Hematopoietic multipotent progenitor cell (in vitro differentiated cells): Measurements from ENCODE around the gene ZNHIT3. TPM values are rescaled to one million over a fixed set of nuclear protein-coding genes. Genes with fewer than 3 reads are reported as not detected.
"Not testable (repeated sequence)": the region's sequence is repeated elsewhere in the genome, so short reads cannot be mapped to it uniquely, and the experiment has no call there.

ENCODE experiments used
- DNase-seq, 3 donors: peaks; one replicate each; pipeline ENCODE4 v3.0.0-alpha.2; 2011 to 2015; ENCODE audit warnings: low read depth in 2 of 3, low spot score in 2 of 3
- total RNA-seq: library from RNA; depleted of rRNA; stranded (reverse); fragments of >200 nt; gene quantifications from one replicate; pipeline ENCODE4 v1.2.3, GENCODE V29; 2012

The ZNHIT3 gene
- 25.0 TPM for total RNA-seq

DNA sequence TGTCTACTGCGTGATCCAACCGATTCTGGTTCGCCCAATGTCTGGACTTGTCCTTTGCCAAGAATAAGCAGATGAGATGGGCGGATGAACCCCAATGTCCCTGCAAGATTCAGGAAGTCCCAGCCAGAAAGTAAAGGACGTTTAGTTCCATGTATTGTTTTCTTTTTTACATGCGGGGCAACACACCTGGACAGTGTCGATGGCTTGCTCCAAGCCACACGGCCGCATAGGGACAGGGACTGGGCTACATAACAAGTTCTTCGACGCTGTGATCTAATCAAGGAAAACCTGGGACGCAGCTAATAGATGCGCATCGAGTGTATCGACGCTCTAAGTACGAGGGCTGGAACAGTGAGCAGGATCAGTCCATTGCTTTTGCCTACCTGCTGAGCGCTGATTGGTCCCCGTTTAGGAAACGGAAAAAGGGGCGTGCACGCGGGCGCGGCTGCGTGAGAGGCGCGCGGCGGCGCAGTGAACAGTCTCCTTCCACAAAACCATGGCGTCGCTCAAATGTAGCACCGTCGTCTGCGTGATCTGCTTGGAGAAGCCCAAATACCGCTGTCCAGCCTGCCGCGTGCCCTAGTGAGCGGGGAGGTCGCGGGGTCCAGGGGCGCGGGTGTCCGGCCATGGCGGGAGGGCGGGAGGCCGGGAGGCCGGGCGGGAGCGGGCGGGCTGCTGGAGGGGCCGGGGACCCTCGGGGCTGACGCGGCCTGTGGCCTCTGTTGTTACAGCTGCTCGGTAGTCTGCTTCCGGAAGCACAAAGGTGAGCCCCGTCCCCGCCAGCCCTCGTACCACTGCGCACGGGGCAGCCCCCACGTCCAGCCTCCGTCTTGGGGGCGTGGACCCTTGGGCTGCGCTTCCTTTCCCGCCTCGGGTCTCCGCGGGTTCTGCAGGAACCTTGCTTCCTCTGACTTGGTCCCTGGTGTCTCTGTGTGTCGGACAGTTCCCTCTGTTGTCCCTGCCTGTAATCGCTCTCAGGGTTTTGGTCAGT, at the start of gene ZNHIT3:
Gene ZNHIT3 (plus strand): TSS at position 478 of the 991 bp plus-strand sequence. CDS start 19 bp downstream, at position 497.
- peak; percentile 78 to 94 (median 92) for DNase-seq

DNA sequence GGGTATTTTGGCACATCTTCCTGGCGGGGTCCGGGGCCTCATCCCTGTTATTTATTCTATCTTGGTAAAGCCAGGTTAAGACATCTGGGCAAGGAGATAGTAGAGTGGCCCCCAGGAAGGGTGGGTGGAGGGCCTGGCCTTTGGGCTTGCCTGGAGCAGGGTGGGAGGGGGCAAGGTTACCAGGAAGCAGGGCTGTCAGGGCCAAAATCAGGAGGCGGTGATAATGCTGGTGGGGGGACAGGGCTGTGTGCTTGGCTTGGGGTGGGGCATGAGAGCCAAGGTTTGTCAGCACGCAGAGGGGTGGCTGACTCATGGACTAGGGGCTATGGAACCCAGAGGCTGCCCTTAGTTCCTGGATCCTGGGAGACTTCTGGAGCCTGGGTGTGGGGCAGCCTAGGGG, 44.7 kb upstream of the ZNHIT3 start:
- not testable (repeated sequence) for DNase-seq

DNA sequence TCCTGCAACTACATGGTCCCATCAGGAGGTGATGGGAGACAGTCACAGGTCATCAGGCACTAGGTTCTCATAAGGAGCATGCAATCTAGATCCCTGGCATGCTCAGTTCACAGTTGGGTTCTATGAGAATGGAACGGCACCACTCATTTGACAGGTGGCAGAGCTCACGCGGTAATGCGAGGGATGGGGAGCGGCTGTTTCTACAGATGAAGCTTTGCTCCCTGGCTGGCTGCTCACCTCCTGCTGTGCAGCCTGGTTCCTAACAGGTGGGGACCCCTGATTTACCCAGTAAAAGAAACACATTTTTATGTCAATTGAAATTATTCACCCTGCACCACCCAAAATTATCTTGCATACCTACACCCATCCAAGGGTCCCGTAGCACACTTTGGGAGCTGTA, 42.7 kb upstream of the ZNHIT3 start:
- DNase-seq, result no peak

DNA sequence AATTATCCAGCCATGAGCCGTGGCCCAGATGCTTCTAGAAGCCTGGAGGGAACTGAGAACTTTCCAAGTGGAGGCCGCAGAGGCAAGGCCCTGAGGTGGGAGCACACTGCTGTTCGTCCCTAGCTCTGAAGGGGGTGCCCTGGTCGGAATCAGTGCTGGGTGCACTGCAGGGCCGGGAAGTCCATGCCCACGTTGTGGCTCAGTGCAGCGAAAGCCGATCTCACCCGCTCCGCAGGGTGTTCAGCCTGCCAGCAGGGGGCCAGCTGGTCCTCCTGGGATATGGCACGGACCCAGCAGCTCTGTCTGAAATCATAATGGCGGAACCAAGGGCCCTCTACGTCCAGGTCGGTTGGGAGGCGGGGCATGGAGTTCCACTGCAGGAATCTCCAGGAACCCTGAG, 36.5 kb upstream of the ZNHIT3 start:
- not testable (repeated sequence) for DNase-seq

DNA sequence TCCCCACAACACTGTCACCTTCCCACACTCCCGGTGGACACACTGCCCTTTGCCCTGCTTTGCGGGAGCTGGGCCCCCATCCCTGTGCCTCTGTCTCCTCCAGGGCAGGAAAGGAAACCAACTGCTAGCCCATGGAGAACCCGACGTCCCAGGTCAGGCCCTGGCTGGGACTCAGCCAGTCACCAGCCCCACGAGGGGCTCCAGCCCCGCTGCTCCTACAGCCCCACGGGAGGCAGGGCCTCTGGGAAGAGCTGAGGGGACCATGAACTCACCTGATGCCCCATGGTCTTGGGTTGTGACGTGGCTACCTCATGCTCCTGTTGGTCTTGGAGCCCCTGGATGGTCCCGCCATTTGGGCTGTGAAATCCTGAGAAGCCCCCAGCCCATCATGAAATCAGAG, 33.6 kb upstream of the ZNHIT3 start:
- not testable (repeated sequence) for DNase-seq

DNA sequence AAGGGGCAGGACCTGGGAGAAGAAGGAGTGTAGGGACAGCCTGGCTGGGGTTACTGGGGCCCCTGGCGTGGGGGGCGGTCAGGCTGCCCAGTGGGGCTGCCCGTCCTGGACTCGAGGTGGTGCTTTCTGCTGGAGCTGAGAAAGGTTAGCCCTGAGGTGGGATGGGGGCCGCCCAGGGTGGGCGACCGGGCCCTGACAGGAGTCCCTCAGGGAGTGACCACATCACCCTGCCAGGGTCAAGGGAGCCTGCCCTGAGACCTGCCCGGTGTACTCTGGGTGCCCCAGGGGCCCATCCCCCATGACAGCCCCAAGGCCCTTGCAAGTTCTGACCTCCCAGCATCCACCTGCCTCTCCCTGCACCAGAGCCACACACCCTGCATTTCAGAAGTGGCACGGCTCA, 28.8 kb upstream of the ZNHIT3 start:
- not testable (repeated sequence) for DNase-seq

DNA sequence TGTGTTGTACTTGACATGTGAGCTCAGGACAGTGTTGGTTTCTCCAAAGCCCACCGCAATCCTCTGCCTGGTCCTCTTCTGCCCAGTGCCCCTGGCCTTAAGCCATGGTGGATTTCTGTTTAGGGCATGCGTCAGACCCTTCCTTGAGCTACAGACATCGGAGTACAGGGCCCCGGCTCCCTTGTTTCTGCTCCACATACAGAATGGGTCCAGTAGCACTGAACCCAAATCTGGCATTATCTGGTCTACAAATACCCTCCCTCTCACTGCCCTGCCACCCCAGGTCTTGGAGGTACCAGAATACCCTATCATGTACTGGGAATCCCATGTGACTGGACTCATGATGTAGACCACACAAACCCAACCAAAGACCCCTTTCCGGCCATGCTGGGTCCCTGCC, 27.4 kb upstream of the ZNHIT3 start:
- no peak for DNase-seq

DNA sequence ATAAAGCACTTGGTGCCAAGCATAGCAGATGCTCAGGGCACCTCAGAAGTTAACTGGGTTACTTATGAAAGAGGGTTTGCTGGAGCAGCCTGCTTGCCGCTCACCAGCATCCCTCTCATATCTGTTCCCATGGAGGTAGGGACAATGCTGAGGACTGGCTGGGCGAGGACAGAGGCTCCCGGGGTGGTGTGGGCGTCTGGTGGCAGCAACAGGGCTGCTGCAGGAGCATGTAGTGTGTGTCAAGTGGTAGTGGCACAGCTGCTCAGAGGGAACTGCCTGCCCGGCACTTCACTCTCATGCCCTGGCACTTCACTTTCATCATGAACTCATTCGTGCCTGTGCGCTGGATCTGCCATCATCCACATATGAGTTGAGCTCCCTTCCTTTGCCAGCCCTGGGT, 26.9 kb upstream of the ZNHIT3 start:
- DNase-seq, result no peak

DNA sequence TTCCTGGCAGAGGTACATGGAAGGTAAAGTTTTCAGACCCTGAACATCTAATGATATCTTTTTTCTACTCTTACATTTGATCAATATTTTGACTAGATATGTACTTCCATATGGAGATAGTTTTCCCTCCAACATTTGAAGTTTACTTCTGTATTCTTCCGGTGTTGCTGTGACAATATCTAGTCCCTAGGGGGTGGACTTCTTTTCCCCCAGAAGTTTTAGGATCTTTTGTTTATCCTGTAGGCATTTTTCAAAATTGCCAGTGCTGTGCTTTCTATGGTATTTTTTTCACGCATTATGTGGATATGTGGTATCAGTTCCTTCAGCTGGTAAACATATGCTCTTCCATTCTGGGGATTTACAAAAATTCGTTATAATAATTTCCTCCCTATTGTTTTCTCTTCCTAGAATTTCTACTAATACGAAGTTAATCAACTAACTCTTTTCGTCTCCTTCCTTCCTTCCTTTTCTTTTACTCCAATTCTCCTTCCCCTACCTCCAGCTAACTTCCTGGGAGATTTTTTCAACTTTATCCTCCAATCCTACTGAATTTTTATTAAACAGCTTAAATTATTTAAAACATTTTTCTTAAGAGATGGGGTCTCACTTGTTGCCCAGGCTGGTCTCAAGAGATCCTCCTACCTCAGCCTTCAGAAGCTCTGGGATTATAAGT, 26.1 kb upstream of the ZNHIT3 start:
- DNase-seq, result no peak

DNA sequence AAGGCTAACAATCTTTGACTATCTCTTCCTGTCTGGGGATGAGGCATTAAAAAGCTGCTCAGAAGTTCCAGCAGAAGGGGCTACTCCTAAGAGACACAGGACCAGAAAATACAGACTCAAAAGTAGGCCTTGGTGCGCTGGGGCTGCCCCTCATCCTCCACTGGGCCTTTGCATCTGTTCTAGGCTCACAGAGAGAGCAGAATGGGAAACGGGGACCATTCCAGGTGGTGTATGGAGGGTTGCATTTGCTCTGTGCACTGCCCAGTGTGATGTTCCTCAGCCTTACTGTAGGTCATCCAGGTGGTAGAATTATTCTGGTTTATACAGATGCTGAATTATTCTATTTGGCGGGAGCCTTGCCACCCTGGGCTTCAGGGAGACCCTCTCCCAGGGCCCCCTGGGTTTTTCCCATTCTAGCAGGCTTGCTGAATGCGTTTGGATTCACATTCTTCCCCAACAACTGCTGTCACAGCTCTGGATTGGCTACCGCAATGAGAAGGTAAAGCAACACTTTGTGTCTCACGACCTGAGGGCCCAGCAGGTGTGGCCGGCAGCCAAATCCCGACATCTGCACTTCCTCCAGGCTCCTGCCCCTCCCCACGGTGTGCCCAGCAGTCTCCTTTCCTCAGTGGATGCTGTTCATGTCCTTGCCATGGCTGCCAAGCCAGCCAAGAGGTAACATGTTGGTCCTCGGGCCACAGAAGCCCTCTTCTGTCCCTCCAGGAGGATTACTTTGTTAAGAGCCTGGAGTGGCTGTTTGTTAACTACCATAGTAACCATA, 25.0 kb upstream of the ZNHIT3 start:
- no peak for DNase-seq

DNA sequence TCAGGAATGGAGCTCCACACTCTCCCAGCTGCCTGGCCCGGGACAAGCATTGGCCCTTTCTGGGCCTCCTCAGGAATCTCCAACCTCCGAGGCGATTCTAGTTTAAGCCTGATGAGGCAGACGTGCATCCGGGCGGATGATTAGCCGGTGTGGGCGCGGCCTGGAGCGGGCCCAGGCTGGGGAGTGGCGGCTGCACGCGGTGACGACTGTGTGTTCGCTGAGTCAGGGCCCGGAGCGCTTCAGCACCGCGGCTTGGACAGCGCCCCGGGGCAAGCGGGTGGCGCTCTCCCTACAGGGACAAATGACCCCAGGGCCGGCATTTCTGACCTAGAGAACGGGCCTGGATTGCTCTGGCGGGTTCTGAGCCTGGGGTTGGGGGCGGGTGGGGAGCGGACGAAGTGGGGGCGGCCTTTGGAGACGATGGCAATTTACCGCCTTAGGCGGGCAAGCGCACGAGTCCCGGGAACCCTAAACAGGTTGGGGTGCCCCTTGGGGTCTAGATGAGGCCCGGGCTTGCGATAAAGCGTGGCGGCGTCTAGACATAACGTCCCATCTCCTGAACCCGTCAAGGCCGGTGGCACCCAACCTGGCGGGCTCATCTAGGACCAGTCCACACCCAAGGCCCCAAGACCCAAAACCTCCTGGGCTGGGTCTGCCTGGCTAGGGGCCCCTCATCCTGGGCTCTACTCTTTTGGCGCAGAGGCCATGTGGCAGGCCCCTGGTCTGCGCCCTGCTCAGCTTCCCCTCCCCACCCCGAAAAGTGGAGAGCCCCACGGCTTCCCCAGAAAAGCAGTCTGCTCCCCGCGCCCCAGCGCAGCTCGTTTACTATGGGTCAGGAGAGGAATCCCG, 22.3 kb upstream of the ZNHIT3 start:
- DNase-seq, result peak in 2 of 3 donors; percentile 77 to 81

DNA sequence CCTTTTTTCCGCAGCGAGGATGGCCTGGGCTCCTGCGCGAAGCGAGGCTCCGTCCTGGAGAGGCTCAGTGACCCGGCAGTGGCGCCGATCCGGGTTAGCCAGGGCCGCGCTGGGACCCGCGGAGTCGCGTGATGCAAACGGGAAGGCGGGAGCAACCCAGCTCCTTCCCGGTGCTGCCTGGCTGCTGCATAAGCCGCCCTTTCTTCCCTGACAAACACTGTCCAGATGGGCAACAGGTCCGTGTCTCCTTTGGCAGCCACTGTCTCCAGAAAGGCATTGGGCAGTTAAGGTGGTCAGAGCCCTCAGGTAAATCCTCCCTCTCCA, 21.8 kb upstream of the ZNHIT3 start:
- no peak for DNase-seq

DNA sequence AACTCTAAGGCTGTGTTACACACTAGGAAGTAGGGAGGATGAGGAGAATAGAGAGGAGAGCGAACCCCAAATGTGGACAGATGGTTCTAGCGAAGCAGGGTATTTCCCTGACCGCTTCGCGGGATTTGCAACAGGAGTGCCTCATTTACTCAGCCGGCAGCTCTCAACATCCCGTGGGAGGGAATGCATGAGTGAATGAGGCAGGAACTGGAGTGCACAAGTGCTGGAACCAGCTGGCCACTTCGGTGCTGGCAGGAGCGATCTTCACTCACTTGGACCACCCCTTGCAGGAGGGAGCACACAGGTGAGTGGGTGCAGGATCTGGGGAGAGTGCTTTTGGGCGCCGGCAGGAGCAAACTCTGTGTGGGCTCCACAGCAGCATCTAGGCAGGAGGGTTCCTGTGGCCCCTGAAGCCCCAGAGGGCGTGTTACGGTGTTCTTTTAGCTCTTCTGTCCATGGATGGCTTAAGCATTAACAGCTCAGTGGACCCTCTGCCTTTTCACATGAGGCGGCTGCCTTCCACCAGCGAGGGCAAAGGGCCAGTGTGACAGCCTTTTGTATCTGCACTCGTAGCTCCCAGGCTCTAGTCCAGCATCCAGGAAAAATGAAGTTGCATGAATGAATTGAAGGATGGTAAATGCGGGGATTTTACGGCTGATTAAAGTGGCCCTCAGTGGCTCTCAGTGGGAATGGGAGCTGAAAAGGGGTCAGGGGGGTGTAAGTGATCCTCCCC, 17.4 kb upstream of the ZNHIT3 start:
- no peak for DNase-seq

DNA sequence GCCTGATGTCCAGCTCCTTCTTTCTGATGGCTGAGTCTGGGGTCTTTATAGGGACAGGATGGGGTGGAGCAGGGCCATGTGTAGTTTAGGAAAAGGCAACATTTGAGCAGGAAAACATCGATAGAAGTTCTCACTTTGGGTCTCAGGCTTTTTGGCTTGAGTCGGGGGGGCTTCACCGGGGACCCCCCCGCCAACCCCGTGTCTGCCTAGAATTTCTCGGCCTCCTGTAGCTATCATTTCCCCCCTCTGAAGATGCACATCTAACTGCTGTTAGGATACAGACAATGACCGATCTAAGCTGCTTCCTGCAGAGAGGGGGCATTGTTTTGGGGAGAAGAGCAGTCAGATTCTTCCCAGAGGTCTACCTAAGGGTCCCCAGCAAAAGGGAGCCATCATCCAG, 16.7 kb upstream of the ZNHIT3 start:
- DNase-seq, result no peak

DNA sequence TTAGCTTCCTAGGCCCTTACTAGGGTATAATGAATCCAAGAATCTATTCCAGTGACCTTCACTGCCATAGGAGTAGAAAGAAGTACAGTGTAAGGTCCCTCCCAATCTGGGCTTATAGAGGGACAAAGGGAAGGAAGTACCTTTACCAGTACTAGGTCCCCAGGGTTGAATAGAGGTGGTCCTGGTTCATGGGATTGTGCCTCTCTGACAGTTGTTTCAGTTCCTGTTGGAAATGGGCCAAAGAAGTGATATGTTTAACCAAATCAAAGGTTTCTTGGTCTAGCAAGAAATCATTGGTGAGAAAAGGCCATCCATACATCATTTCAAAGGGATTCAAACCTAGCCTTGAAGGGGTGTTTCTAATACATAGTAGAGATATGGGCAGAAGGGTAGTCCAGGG, 16.0 kb upstream of the ZNHIT3 start:
- DNase-seq, result no peak

DNA sequence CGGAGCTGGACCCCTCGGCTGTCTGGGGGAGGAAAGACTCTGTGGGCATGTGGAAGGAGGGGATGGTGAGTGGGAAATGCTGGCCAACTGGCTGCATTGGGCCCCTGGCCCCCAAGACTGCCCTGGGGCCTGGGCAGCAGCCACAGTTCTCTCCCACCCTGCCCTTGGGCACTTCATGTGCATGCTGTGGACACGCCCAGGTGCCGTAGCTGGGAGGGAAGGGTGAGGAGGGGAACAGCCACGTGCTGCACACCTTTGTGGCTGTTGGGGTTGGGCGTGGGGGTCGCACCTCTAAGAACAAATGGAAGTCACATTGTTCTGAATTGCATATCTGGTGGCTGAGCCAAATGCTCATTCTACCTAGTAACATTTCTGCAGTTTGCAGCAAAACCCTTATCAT, 11.9 kb upstream of the ZNHIT3 start:
- DNase-seq, result no peak

DNA sequence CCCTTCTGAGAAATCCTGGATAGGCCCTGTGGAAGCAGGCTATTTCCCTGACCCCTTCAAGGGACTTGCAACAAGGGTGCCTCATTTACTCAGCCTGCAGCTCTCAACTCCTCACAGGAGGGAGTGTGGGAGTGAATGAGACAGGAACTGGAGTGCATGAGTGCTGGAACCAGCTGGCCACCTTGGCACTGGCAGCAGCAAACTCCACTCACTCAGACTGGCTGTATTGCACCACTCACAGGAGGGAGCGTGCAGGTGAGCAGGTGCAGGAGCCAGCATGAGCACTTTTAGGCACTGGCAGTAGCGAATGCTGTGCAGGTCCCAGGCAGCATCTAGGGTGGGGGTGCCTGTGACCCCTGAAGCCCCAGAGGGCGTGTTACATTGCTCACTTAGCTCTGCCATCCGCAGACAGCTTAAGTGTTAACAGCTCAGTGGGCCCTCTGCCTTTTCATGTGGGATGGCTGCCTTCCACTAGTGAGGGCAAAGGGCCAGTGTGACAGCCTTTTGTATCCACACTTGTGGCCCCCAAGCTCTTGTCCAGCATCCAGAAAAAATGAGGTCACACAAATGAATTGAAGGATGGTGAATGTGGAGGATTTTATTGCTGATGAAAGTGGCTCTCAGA, 11.0 kb upstream of the ZNHIT3 start:
- DNase-seq, result no peak

DNA sequence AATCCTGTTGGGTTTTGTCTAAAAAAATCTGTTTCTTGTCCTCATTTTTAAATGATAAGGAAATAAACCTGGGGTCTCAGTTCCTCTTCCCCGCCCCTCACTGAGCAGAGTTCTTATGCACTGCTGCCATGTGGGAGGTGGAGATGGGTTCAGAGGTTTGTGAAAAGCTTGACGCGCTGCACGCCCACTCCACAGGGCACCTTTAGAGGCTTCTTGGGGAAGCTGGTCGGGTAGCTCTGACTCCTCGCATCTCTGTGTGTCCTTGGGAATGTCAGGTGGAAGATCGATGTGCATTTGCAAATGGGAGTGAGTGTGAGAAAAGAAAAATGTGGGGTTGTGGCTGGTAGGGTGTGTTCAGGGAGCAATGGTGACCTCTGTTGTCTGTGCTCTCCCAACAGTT, 4.7 kb upstream of the ZNHIT3 start:
- DNase-seq, result no peak
